PC-3 (cell line): Measurements from ENCODE around the gene PTPN3. TPM values are rescaled to one million over a fixed set of nuclear protein-coding genes. Genes with fewer than 3 reads are reported as not detected.

Source experiments
- ATAC-seq: fragments of 200-7000 bp; cut with Tn5 transposase; 2 replicates; pipeline ENCODE4 v1.9.1; 2020; ENCODE audit warnings: mild to moderate bottlenecking, moderate library complexity
- BruUV-seq: library from RNA; stranded (reverse); fragments of 400-500 nt; replicated peaks from 2 replicates; lab custom pipeline; 2021; lab: Mats Ljungman, UMichigan
- CTCF ChIA-PET: fragments of 300-600 bp; sonication (Branson Sonifier 250); formaldehyde crosslinking; loops from one replicate; lab custom pipeline; 2022; ENCODE audit warnings: antibody characterized with exemption; lab: Charles Lee
- POLR2A ChIA-PET: fragments of 300-600 bp; sonication (Branson Sonifier 250); formaldehyde crosslinking; loops from one replicate; lab custom pipeline; 2022; ENCODE audit warnings: antibody characterized with exemption; ENCODE audit not compliant: unreplicated experiment; lab: Charles Lee
- DNase-seq: peaks from one replicate; pipeline ENCODE4 v3.0.0-alpha.2; 2015
- H2AFZ ChIP-seq: fragments of 300-600 bp; sonication (generic); 2 replicates; pipeline ENCODE4 v1.6.0; 2016; ENCODE audit warnings: antibody characterized with exemption, low read length
- H3F3A ChIP-seq: fragments of 300-600 bp; sonication (generic); one replicate; pipeline ENCODE4 v1.6.0; 2017; ENCODE audit warnings: antibody characterized with exemption, low read length, control low read depth, mild to moderate bottlenecking; ENCODE audit not compliant: unreplicated experiment
- H3K27ac ChIP-seq: fragments of 300-600 bp; sonication (generic); 2 replicates; pipeline ENCODE4 v1.5.1; 2016; ENCODE audit warnings: mild to moderate bottlenecking, low read length
- H3K27me3 ChIP-seq: fragments of 300-600 bp; sonication (generic); 2 replicates; pipeline ENCODE4 v1.6.1; 2016; ENCODE audit warnings: low read length, mixed read lengths
- H3K36me3 ChIP-seq: fragments of 300-600 bp; sonication (generic); 2 replicates; pipeline ENCODE4 v1.6.1; 2016; ENCODE audit warnings: low read depth, mixed run types, low read length, mixed read lengths
- H3K4me1 ChIP-seq: fragments of 300-600 bp; sonication (generic); 2 replicates; pipeline ENCODE4 v1.5.1; 2016; ENCODE audit warnings: low read length; ENCODE audit not compliant: insufficient read depth
- H3K4me2 ChIP-seq: fragments of 300-600 bp; sonication (generic); 2 replicates; pipeline ENCODE4 v1.6.0; 2016; ENCODE audit warnings: low read length
- H3K4me3 ChIP-seq: fragments of 300-600 bp; sonication (generic); 2 replicates; pipeline ENCODE4 v1.5.1; 2016; ENCODE audit warnings: mild to moderate bottlenecking, low read length, mixed read lengths
- H3K79me2 ChIP-seq: fragments of 300-600 bp; sonication (generic); 2 replicates; pipeline ENCODE4 v1.6.1; 2017; ENCODE audit warnings: low read length, mixed read lengths
- H3K9ac ChIP-seq: fragments of 300-600 bp; sonication (generic); 2 replicates; pipeline ENCODE4 v1.6.0; 2016; ENCODE audit warnings: mild to moderate bottlenecking, low read length
- H3K9me2 ChIP-seq: fragments of 300-600 bp; sonication (generic); replicated peaks from 2 replicates; pipeline ENCODE4 v1.6.1; 2016; ENCODE audit warnings: mixed run types, low read length, mixed read lengths
- H3K9me3 ChIP-seq: fragments of 300-600 bp; sonication (generic); 2 replicates; pipeline ENCODE4 v1.6.1; 2016; ENCODE audit warnings: low read length, mixed read lengths
- H4K20me1 ChIP-seq: fragments of 300-600 bp; sonication (generic); 2 replicates; pipeline ENCODE4 v1.6.1; 2016; ENCODE audit warnings: low read length, mixed read lengths
- EZH2 ChIP-seq: fragments of 300-600 bp; sonication (generic); IDR thresholded peaks from one replicate; pipeline ENCODE4 v1.6.1; 2017; ENCODE audit warnings: antibody characterized with exemption, mild to moderate bottlenecking, low read length; ENCODE audit not compliant: unreplicated experiment
- EZH2phosphoT487 ChIP-seq: fragments of 300-600 bp; sonication (generic); IDR thresholded peaks from 2 replicates; pipeline ENCODE4 v1.6.1; 2018; ENCODE audit warnings: mild to moderate bottlenecking, antibody characterized with exemption, low read length, borderline replicate concordance
- intact Hi-C: fragments of 100-400 bp; cut with micrococcal nuclease; formaldehyde crosslinking; loops from 2 replicates; pipeline ENCODE4 v1.9.0; 2023
- total RNA-seq: library from RNA; depleted of rRNA; stranded (reverse); fragments of >200 nt; gene quantifications from 2 replicates; pipeline ENCODE4 v1.2.3, GENCODE V29; 2014
- TF ChIP-seq, protein P1 (sequence below): fragments of 300-600 bp; sonication (generic); conservative IDR thresholded peaks from 2 replicates; pipeline ENCODE4 v1.5.1; 2017; ENCODE audit warnings: antibody characterized with exemption, low read depth, mild to moderate bottlenecking, low read length

PTPN3 gene
- total RNA-seq, 1 experiment from 2014 or later: 8.4 TPM

DNA sequence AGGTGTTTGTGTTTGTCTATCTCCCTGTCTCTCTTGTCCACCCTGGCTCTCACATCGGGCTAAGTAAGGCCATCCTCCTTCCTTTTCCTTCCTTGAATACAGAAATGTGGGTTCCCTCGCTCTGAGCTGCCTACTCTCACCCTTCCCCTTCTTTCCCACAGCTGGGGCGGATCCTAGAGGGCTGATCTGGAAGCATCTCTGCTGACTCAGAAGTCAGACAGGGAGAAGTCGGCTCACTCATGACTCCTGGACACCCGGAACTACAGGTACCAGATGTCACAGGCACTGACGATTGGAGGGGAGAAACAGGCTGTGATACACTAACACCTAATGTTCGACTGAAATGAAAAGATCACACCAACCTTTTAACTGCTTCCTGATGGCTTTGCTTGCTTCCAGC is 41.3 kb downstream of the PTPN3 start:
- no peaks in the 10 kb centered on the region for H4K20me1 ChIP-seq
- H2AFZ ChIP-seq: no peak overlapping the region
- BruUV-seq: no TSS peak
- H3K4me3 ChIP-seq: no peak overlapping the region
- intact Hi-C loops: no loop called here
- no peaks in the 10 kb centered on the region for H3K9me3 ChIP-seq
- H3K36me3 ChIP-seq: no peaks in the 10 kb centered on the region; the same call in 1 of the 2 replicates
- CTCF ChIA-PET: no interaction called here
- DNase-seq (no peak), ATAC-seq (no peak)
- H3K9me2 ChIP-seq: no peaks in the 10 kb centered on the region
- POLR2A ChIA-PET: no interaction called here
- no peak overlapping the region for H3K4me2 ChIP-seq
- no peaks in the 10 kb centered on the region for H3K4me1 ChIP-seq
- H3K27ac ChIP-seq: no peak overlapping the region
- H3K9ac ChIP-seq: no peak overlapping the region
- no peaks in the 10 kb centered on the region for H3F3A ChIP-seq
- TF ChIP-seq EZH2phosphoT487: no peak
- no peak for TF ChIP-seq EZH2
- TF ChIP-seq, protein P1, sequence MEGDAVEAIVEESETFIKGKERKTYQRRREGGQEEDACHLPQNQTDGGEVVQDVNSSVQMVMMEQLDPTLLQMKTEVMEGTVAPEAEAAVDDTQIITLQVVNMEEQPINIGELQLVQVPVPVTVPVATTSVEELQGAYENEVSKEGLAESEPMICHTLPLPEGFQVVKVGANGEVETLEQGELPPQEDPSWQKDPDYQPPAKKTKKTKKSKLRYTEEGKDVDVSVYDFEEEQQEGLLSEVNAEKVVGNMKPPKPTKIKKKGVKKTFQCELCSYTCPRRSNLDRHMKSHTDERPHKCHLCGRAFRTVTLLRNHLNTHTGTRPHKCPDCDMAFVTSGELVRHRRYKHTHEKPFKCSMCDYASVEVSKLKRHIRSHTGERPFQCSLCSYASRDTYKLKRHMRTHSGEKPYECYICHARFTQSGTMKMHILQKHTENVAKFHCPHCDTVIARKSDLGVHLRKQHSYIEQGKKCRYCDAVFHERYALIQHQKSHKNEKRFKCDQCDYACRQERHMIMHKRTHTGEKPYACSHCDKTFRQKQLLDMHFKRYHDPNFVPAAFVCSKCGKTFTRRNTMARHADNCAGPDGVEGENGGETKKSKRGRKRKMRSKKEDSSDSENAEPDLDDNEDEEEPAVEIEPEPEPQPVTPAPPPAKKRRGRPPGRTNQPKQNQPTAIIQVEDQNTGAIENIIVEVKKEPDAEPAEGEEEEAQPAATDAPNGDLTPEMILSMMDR: no peak
- H3K27me3 ChIP-seq: no peaks in the 10 kb centered on the region
- H3K79me2 ChIP-seq: no peaks in the 10 kb centered on the region

DNA sequence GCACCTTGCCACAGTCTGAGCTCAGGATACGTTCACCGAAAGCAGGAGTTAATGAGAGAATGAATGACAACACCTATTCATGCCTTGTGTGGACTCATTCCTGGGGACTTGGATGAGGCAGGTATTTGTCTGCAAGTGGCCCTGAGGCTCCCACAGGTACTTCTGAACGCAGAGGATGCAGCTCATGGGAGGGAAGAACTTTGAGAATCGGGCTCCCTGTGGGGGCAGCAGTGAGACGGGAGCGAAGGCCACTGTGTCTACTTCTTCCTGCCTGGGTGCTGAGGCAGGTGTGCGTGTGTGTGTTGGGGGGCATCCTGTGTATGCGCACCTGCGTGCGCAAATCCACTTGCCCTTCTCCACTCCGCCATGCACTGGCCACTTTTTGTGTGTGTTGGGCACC is 42.2 kb downstream of the PTPN3 start:
- no peak for ATAC-seq
- intact Hi-C loops: no loop called here
- no peaks in the 10 kb centered on the region for H4K20me1 ChIP-seq
- no peak overlapping the region for H3K4me2 ChIP-seq
- no peak overlapping the region for H3K4me3 ChIP-seq
- TF ChIP-seq, protein P1: no peak
- H3K4me1 ChIP-seq: no peaks in the 10 kb centered on the region
- H3F3A ChIP-seq: no peaks in the 10 kb centered on the region
- no peaks in the 10 kb centered on the region for H3K27me3 ChIP-seq
- DNase-seq: no peak
- no peaks in the 10 kb centered on the region for H3K9me2 ChIP-seq
- H3K36me3 ChIP-seq: no peaks in the 10 kb centered on the region; the same call in 1 of the 2 replicates
- no peak overlapping the region for H3K27ac ChIP-seq
- no TSS peak for BruUV-seq
- H2AFZ ChIP-seq: no peak overlapping the region
- ChIA-PET POLR2A (no interaction called here), CTCF (interaction anchor here (0.6 kb wide), 2 partner anchors 79 to 396 kb away, joined by 3 read pairs; no protein-coding TSS in a partner anchor)
- H3K79me2 ChIP-seq: no peaks in the 10 kb centered on the region
- H3K9ac ChIP-seq: no peak overlapping the region
- no peaks in the 10 kb centered on the region for H3K9me3 ChIP-seq

DNA sequence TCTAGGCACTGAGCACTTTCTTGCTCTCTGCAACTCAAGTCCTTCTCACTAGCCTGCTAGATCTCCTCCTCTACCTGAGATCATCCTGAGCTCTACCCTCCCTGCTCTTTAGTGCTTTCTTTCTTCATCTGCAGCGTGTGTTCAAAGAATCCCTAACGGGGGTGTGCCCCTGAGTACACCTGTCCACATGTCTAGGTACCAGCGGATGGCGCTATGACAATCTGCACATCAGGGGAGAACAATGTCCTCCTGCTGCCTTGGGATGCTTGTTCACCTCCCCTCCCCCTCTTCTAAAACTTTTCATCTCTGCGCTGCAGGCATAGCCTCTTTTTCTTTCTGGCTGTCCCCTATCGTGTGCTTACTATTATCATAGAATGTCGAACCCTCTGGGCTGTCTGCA is 42.7 kb downstream of the PTPN3 start:
- intact Hi-C loops: no loop called here
- ChIA-PET POLR2A (no interaction called here), CTCF (interaction anchor here (0.6 kb wide), 2 partner anchors 79 to 395 kb away, joined by 3 read pairs; no protein-coding TSS in a partner anchor)
- no TSS peak for BruUV-seq
- no peaks in the 10 kb centered on the region for H3K9me3 ChIP-seq
- H3K9ac ChIP-seq: no peak overlapping the region
- no peaks in the 10 kb centered on the region; the same call in 1 of the 2 replicates for H3K36me3 ChIP-seq
- no peaks in the 10 kb centered on the region for H3K4me1 ChIP-seq
- H3F3A ChIP-seq: no peaks in the 10 kb centered on the region
- no peaks in the 10 kb centered on the region for H3K27me3 ChIP-seq
- no peak overlapping the region for H3K4me2 ChIP-seq
- H3K27ac ChIP-seq: no peak overlapping the region
- no peaks in the 10 kb centered on the region for H4K20me1 ChIP-seq
- no peaks in the 10 kb centered on the region for H3K79me2 ChIP-seq
- DNase-seq (no peak), ATAC-seq (no peak)
- TF ChIP-seq EZH2phosphoT487: no peak
- no peak for TF ChIP-seq EZH2
- TF ChIP-seq, protein P1: no peak
- no peak overlapping the region for H2AFZ ChIP-seq
- H3K4me3 ChIP-seq: no peak overlapping the region
- no peaks in the 10 kb centered on the region for H3K9me2 ChIP-seq
